NCI-H69 (cell line): ENCODE results near the gene GNA12.

Experiments used
- DNase-seq: peaks from one replicate; lab custom pipeline; 2025; lab: John Stamatoyannopoulos, UW

The GNA12 gene

DNA sequence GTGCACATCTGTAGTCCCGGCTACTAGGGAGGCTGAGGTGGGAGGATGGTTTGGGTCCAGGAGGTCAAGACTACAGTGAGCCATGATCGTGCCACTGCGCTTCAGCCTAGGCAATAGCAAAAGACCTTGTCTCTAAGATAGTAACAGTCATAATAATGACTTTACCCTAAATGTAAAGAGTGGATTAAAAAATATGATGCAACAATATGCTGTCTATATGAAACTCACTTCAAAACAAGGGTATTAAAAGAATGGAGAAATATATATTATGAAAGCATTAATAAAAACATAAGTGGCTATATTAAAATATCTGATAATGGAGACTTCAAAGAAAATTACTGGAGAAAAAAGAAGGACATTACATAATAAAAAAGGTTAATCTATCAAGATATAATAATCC is 5.7 kb downstream of the GNA12 start:
- DNase-seq, result no peak

DNA sequence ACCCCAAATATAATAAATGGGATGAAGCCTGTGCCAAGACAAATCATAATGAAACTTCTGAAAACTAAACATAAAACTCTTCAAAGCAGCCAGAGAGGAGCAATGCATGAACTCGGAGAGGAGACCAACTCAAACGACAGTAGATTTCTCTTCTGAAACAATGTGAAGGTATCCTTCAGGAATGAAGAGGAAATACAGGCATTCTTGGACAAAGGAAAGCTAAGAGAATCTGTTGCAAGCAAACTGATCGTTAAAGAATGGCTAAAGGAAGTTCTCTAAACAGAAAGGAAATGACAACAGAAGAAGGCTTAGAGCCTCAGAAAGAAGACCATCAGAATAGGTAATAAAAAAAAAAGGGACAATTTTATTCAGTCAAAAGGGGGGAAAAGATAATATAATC is 6.6 kb downstream of the GNA12 start:
- DNase-seq, result no peak

DNA sequence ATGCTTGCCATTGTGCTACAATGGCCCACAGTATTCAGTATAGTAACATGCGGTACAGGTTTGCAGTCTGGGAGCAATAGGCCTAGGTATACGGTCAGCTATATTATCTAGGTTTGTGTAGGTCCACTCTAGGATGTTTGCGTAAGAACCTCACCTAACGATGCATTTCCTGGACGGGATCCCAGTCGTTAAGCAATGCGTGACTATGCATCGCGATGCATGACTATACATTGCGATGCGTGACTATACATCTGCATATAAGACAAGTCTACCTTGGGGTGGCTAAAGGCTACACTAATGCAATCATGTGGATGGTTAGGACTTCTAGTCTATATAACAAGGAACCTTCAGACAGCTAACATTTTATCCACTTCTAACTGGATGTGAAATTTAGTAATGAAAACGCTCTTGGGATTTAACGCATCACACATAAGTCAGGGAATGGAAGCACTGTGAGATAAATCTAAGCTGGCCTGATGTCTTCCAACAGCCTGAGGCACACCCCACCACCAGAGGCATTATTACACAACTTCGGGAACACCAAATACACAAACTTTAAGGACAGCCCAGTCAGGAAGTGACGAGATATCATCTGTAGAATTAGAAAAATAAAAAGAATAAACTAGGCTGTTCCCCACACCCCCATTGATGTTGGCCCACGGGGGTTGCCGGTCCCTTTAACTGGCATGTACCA is 9.2 kb downstream of the GNA12 start:
- peak; percentile 31 for DNase-seq

DNA sequence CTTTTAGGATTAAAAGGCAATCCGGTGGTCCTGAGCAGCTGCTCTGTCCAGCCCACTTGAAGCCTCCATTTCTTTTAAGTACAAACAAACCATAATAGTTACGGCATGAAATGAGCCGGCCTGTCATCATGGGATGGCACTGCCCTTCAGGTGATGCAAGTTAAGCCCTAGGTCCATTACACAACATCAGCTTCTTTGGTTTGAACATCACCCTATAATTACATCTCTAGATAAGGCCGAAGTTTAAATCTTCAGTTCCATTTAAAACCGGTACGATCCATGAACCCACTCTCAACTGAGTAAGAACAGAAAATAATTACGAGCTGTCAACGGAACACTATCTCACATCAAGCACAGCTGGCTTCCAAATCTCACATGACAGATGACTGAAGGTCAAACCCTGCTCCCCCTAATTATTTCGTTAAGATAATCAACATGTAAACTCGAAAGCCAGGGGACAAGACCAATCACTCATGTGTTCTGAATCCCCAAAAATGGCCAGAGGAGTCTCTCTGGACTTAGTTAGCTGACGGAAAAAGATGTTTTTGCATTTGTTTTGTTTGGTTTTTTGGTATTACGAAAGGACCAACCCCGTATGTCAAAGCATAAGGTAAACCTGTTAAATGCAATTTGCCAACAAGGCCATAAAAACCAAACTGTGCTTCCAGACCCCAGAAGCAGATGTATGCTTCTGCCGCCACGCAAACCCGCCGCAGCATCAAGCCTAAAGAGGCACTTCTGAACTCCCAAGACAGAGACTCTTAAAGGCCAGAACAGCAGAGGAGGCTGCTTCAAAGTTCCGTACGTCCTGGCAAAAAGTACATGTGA is 10.8 kb downstream of the GNA12 start:
- DNase-seq, result peak; percentile 52

DNA sequence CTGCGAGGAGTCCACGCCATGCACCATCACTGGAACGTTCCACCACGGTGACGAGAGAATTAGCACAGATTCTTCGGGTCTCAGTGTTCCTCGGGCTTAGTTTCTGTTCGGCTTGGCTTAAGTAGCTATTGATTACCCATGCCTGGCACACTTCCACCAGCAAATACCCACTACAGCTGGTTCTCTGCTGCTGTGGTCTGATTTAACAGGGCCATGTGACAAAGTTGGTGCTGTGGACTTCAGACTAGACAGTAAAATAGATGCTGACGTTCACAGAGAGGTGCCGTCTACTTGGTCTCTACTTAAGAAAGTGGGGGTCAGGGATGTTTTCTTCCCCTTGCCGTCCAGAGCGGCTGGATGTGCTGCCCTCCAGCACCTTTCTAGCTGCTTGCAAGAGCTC is 11.6 kb downstream of the GNA12 start:
- DNase-seq, result no peak

DNA sequence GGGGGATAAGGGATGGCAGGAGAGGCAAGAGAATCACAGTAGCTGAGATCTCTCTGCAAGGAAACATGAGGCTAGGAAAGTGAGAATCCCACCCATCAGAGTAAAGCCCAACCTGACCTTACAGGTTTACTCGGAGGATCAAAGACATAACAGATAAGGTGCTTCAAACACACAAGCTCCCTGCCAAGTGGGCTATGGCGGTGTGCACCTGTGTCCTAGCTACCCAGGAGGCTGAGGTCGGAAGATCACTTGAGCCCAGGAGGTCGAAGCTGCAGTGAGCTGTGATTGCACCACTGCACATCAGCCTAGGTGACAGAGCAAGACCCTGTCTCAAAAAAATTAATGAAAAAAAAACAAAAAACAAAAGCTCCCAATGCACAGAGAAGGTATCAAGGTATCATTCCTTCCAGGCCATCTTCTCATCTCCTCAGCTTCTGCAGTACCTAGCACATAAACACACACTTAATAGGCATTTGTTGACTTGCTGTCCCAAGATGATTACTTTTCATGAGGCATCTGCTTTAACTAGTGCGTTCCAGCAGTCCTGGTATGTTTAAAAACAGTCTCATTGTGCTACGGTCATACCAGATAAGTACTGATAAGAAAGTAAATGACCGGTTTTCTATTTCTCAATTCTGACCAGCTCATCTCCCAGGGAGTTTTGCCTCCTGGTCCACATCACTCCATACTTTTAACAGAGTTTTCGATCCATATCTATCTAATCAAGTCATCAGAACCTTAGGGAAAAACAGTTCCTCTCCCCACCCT is 13.3 kb downstream of the GNA12 start:
- no peak for DNase-seq

DNA sequence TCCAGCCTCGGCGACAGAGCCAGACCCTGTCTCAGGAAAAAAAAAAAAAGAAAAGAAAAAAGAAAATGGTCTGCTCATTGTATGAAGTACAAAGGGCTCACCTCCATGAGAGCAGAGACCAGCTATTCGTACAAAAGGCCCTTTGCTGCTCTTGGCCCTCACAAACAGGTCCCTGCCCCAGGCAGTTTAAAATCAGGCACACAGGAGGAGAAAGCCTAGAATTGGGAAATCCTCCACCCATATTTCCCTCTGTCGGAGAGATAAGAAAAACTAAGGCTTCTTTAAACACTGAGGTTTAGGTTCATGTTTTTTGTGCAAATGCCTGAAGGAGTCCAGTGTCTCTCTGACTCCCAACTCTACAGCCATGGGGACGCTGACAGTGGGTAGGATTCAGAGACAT is 15.1 kb downstream of the GNA12 start:
- DNase-seq, result no peak

DNA sequence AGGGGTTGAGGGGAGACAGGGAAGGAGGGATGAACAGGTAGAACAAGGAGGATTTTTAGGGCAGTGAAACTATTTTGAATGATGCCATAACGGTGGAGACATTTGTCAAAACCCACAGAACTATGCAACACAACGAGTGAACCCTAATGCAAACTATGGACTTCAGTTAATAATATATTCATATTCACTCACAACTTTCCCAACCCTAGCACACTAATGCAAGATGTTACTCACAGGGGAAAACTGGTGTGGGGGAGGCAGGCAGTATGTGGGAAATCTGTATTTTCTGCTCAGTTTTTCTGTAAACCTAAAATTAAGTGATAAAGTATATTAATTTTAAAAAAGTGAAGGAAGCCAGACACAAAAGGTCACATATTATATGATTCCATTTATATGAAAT is 17.3 kb downstream of the GNA12 start:
- DNase-seq, result no peak

DNA sequence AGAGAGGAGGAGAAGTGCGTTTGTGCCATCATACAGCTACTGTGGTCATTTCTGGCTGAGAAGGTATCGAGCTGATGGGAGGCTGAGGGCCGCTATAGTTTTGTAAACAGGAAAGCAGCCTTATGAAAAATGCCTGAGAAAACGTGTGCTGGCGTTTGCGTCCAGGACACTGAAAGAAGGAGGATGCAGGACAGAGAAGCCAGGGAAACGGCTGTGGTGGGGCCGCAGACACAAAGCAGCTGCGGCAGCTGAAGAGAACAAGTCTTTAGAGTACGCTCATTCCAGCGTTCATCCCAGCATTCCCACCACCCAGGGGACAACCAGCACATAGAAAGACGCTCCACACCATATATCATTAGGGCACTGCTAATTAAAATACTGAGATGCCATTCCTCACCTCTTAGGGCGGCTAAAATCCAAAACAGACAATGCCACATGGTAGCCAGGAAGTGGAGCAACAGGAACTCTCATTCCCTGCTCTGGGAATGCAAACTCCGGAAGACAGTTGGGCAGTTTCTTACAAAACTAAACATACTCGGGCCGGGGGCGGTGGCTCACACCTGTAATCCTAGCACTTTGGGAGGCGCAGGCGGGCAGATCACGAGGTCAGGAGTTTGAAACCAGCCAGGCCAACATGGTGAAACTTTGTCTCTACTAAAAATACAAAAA is 18.4 kb downstream of the GNA12 start:
- DNase-seq, result no peak

DNA sequence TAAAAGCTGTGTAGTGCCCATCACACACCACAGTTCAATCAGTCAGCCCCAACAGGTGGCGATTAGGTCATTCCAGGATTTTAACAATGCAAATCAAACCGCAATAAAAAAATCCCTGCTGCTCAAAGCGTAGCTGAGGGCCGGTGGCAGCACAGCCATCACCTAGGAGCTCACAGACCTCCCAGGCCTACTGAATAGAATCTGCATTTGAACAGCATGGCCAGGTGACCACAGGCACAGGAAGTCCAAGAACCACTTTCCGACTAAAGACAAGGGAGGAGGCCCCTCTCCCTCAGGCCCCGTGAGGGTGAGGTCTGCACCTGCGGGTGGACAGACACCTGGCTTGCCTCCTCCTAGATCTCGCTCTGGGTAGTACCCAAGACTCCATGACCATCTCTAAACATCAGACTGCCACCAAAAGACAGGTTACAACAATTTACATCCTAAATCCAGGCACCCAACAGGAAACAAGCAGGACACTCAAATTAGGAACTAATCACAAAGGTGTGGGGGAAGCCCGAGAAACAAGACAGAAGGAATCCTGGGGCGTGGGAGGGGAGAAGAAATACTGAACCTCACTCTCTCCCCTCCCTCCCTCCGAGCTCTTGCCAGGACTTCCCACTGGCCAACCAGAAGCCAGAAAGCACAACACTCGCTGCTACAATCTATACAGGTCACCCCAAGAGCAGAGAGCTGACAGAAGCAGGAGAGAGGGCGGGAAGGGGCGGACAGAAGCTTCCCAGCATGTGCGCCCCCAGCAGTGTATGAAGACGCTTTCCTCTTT is 19.2 kb downstream of the GNA12 start:
- peak; percentile 59 for DNase-seq

DNA sequence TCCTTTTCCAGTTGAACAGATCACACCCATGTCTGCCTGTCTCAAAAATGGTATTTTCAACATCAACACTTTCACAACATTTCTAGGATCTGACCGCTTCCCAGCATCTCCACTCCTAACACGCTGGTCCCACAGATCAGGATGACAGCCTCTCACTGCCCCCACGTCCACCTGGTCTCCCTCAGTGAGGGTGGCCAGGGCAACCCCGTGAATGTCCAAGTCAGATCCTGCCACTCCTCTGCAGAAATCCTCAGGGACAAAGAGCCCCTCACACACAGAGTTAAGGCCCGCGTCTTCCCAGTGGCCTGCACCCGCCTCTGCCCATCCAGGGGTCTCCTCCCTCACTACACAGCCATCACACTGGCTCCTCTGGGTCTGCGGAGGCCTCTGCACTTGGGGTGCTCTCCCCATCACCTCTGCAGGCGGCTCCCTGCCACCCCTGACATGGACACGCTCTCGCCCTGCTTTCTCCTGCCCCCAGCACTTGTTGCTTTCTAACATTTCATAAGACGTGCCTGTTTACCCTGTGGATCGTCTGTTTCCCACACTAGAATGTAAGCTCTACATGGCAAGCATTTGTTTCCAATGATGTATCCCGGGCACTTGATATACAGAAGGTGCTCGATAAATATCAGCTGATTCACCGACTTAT is 20.0 kb downstream of the GNA12 start:
- DNase-seq, result no peak

DNA sequence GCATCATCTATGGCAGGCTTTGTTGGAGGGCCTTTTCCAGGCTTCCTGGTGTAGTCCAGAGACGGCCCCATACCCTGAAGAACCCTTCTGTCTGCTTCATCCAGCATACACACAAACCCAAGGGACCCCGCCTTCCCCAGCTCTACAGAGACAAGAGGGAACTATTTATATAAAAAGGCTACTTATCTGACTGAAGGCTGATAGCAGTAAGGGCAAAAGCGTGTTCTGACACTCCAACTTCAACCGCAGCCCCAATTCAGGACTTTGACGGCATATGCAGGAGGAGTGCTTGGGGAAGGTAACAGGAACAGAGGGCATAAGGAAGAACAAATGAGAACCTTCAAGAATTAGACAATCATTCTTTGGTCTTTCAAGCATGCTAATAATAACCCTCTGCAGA is 21.0 kb downstream of the GNA12 start:
- DNase-seq, result no peak

DNA sequence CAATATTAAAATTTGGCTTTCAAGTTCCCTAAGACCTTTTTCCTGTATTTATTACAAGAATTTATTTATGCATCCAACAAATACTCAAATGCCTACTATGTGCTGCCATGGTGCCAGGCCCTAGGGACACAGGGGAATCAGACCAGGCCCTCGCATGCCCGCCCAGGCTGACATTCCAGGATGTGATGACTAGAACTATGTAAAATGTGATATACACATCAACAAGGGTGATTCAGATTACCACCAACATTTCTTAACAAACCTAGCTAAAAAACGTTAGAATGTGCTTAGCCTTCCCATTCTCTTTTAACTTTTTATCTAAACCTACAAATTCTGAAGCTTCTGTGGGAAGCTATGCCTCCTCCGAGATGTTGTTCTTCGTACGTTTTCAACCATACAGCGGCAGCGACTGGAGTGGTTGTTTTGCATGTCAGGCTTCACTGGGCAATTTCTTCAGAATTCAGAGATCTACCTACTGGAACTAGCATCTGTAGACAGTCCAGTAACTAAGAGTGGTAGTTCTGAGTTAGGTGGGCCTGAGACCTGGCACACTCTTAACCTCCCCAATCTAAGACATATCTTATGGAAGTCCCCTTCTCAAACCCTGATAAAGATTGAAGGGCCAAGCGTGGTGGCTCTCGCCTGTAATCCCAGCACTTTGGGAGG is 22.1 kb downstream of the GNA12 start:
- DNase-seq, result no peak

DNA sequence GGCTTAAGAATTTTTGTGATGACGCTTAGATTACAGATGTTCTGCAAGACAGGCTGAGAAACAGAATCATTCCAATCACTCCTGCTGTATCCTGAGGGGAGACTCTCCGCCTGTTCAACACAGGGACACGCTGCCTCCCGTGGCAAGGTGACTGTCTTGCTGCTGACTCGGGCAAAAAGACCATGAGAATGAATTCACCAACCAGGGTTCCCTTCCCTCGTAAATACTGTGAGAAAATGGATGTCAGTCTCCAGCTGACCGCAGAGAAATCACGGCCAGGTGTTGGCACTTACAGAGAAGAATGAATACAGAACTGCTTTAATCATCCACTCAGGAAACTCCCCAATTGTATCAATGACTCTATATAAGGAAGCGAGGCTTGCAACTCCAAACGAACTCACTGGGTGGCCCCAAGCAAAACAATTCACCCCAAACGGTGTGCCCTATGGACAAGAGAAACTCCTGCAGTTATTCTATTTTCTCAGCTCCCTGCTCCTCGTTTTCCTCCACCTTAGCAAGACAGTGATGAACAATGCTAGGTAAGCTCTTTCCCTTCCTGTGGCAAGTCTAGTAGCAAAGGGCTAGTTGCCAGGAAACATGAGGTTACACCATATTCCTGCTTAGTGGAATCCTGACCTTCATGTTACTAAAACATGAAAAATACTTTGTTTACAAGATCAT is 22.8 kb downstream of the GNA12 start:
- DNase-seq, result peak; percentile 95

DNA sequence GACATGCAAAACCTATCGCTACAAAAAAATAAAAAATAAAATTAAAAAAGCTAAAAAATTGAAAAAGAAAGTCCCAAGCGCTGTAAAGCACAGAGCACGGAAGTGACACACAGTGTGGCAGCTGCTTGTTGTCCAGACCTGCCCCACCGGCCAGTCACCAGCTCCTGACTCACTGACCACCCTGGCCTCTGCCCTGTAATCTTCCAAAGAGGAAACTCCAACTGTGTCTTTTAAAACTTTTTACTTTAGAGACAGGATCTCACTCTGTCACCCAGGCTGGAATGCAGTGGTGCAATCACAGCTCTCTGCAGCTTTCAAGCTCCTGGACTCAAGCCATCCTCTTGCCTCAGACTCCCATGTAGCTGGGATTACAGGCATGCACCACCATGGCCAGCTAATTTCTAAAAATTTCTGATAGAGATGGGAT is 23.6 kb downstream of the GNA12 start:
- no peak for DNase-seq

DNA sequence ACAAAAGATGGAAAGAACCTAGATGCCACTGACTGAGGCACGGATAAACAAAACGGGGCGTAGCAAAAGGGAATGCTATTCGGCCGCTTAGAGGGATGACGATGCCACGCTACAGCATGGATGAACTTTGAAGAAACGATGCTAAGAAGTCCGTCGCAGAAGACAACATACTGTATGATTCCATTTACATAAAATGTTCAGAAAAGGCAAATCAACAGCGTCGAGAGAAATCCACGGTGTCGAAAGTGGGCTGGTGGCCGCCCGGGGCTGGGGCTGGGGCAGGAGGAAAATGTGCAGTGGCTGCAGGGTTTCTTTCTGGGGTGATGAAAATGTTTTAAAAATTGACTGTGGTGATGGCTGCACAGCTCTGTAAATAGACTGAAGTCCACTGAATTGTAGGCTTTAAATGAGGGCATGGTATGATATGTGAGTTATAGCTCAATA is 24.1 kb downstream of the GNA12 start:
- DNase-seq, result no peak

DNA sequence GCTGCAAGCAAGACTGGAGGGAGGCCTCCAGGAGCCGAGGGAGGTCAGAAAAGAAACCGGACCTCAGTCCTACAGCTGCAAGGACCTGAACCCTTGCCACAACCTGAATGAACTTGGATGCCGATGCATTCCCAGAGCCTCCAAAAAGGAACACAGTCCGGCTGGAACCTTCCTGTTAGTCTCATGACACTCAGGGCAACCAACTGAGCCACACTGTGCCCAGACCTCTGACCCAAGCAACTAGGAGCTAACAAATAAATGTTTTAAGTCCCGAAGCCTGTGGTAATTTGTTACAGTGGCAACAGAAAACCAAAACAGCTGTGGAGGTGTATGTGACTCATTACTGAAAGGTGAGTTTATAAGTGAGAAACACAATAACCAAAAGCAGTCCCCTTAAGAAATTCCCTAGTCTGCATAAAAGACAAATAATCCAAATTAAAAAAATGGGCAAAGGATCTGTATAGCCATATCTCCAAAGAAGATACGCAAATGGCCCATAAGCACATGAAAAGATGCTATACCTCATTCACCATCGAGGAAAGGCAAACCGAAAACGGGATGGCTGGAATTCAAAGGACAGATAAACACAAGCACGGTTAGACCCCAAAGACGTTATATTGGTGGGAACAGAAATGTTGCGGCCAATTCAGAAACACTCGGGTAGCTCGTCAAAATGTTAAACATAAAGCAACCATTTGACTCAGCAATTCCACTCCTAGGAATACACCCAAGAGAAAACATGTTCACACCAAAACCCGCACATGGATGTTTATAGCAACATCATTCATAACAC is 24.8 kb downstream of the GNA12 start:
- no peak for DNase-seq

DNA sequence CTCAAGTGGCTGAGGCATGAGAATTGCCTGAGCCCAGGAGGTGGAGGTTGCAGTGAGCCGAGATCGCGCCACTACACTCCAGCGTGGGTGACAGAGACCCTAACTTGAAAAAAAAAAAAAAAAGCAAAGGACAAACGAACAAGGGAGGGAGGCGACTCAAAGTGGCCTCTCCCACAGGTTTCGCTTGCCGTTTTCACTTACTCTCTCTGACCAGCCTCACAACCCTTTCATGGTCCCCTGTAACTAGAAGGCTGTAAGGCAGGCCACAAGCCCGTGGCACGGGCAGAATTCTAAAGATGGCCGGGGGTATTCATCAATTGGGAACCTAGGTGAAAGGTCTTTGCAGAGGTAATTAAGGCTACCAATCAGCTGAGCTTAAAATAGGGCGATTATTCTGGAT is 25.5 kb downstream of the GNA12 start:
- no peak for DNase-seq

DNA sequence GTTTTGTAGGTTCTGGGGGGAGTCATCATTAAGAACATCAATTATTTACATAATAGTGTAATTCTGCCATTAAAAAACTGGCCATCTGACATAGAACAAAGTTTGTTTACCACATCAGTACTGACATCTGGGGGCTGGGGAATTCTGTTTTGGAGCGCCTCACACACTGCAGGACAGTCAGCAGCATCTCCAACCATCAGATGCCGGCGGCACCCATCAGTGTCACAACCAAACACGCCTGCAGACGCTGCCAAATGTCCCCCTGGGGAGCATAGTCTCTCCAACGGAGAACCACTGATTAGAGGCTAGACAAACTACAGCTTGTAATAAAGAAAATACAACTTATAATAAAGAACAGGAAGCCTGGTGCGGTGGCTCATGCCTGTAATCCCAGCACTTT is 26.0 kb downstream of the GNA12 start:
- peak; percentile 68 for DNase-seq
